Measurements from ENCODE around the gene PEBP1. TPM values are rescaled to one million over a fixed set of nuclear protein-coding genes. Genes with fewer than 3 reads are reported as not detected.

PEBP1 gene
- total RNA-seq, 1 experiment from 2014 or later, result 368 TPM

GRCh38 chr12:118185602-118186397 lies 49.9 kb downstream of the PEBP1 start:
- POLR2A ChIA-PET (ENCODE audit: unreplicated experiment), result no interaction called here
- BruUV-seq (replicated peaks), result no TSS peak

GRCh38 chr12:118187751-118188435 lies 52.0 kb downstream of the PEBP1 start:
- intact Hi-C loops (cut with micrococcal nuclease), result no loop called here
- TF ChIP-seq EZH2 (IDR thresholded peaks at IDR 0.05; ENCODE audit: low read length, unreplicated experiment), result no peak
- BruUV-seq (replicated peaks), result no TSS peak
- Histone ChIP-seq H3K27me3 (ENCODE audit: low read length) (no peaks in the 10 kb centered on the region), H3K4me2 (ENCODE audit: low read length) (no peak overlapping the region), H4K20me1 (ENCODE audit: low read length) (no peaks in the 10 kb centered on the region), H3K27ac (ENCODE audit: low read length) (no peak overlapping the region), H3K36me3 (ENCODE audit: low read depth, low read length) (no peaks in the 10 kb centered on the region), H3K9ac (ENCODE audit: low read length) (no peak overlapping the region), H3K79me2 (ENCODE audit: low read length) (no peaks in the 10 kb centered on the region), H3K4me3 (ENCODE audit: low read length) (no peak overlapping the region), H3K9me3 (ENCODE audit: low read length) (no peaks in the 10 kb centered on the region), H3K9me2 (replicated peaks; ENCODE audit: low read length) (no peaks in the 10 kb centered on the region), H2AFZ (ENCODE audit: low read length) (no peak overlapping the region), H3K4me1 (ENCODE audit: insufficient read depth, low read length) (peaks cover 5% of the 10 kb centered on the region; the same call in 1 of the 2 replicates), H3F3A (ENCODE audit: low read length, unreplicated experiment) (peaks cover 4% of the 10 kb centered on the region)
- no peak; the same call in 1 of the 2 replicates for ATAC-seq
- ChIA-PET POLR2A (ENCODE audit: unreplicated experiment) (no interaction called here), CTCF (no interaction called here)
- DNase-seq, result no peak

More at GRCh38 chr12:118185602-118186397, 49.9 kb downstream of the PEBP1 start:
- no peak overlapping the region for H3K27ac ChIP-seq (ENCODE audit: low read length)
- H3F3A ChIP-seq (ENCODE audit: low read length, unreplicated experiment), result peaks cover 4% of the 10 kb centered on the region
- H3K9me3 ChIP-seq (ENCODE audit: low read length), result no peaks in the 10 kb centered on the region
- H3K27me3 ChIP-seq (ENCODE audit: low read length), result no peaks in the 10 kb centered on the region
- intact Hi-C loops (cut with micrococcal nuclease), result no loop called here
- no peak overlapping the region for H3K4me3 ChIP-seq (ENCODE audit: low read length)
- DNase-seq, result no peak
- TF ChIP-seq EZH2phosphoT487 (IDR thresholded peaks at IDR 0.05; ENCODE audit: borderline replicate concordance, low read length) (no peak), EZH2 (IDR thresholded peaks at IDR 0.05; ENCODE audit: low read length, unreplicated experiment) (no peak), CTCF (conservative IDR thresholded peaks at IDR 0.05; ENCODE audit: low read depth, low read length) (no peak)
- CTCF ChIA-PET, result interaction anchor here (0.7 kb wide), 1 partner anchor 122 kb away, joined by 5 read pairs; no protein-coding TSS in a partner anchor
- no peak for ATAC-seq
- no peaks in the 10 kb centered on the region for H3K9me2 ChIP-seq (replicated peaks; ENCODE audit: low read length)
- no peaks in the 10 kb centered on the region for H3K79me2 ChIP-seq (ENCODE audit: low read length)
- H2AFZ ChIP-seq (ENCODE audit: low read length), result no peak overlapping the region
- H3K4me1 ChIP-seq (ENCODE audit: insufficient read depth, low read length), result peaks cover 8% of the 10 kb centered on the region; the same call in 1 of the 2 replicates
- no peaks in the 10 kb centered on the region for H4K20me1 ChIP-seq (ENCODE audit: low read length)
- H3K9ac ChIP-seq (ENCODE audit: low read length), result no peak overlapping the region
- no peak overlapping the region for H3K4me2 ChIP-seq (ENCODE audit: low read length)
- no peaks in the 10 kb centered on the region for H3K36me3 ChIP-seq (ENCODE audit: low read depth, low read length)

- Histone ChIP-seq H4K20me1 (ENCODE audit: low read length) (no peaks in the 10 kb centered on the region), H3K4me2 (ENCODE audit: low read length) (no peak overlapping the region), H3K27me3 (ENCODE audit: low read length) (no peaks in the 10 kb centered on the region), H3K36me3 (ENCODE audit: low read depth, low read length) (no peaks in the 10 kb centered on the region), H3F3A (ENCODE audit: low read length, unreplicated experiment) (no peaks in the 10 kb centered on the region), H3K9me3 (ENCODE audit: low read length) (no peaks in the 10 kb centered on the region), H3K79me2 (ENCODE audit: low read length) (no peaks in the 10 kb centered on the region), H3K4me3 (ENCODE audit: low read length) (no peak overlapping the region), H2AFZ (ENCODE audit: low read length) (no peak overlapping the region), H3K27ac (ENCODE audit: low read length) (no peak overlapping the region), H3K9ac (ENCODE audit: low read length) (no peak overlapping the region), H3K4me1 (ENCODE audit: insufficient read depth, low read length) (peaks cover 4% of the 10 kb centered on the region; the same call in 1 of the 2 replicates), H3K9me2 (replicated peaks; ENCODE audit: low read length) (no peaks in the 10 kb centered on the region)
- DNase-seq, result no peak
- ATAC-seq, result no peak
- intact Hi-C loops (cut with micrococcal nuclease), result no loop called here
- POLR2A ChIA-PET (ENCODE audit: unreplicated experiment), result no interaction called here
- CTCF ChIA-PET, result no interaction called here
- no TSS peak for BruUV-seq (replicated peaks)
- TF ChIP-seq EZH2 (IDR thresholded peaks at IDR 0.05; ENCODE audit: low read length, unreplicated experiment) (no peak), EZH2phosphoT487 (IDR thresholded peaks at IDR 0.05; ENCODE audit: borderline replicate concordance, low read length) (no peak), CTCF (conservative IDR thresholded peaks at IDR 0.05; ENCODE audit: low read depth, low read length) (no peak)
Measured at GRCh38 chr12:118188690-118189371, 52.9 kb downstream of the PEBP1 start.

Data from PC-3 (cell line).